Kidney capillary endothelial cell (primary cell): ENCODE results near the gene RBBP7.

ENCODE experiments used
- DNase-seq: peaks from one replicate; pipeline ENCODE4 v3.0.0-alpha.2; 2018; ENCODE audit warnings: low spot score

Gene RBBP7

DNA sequence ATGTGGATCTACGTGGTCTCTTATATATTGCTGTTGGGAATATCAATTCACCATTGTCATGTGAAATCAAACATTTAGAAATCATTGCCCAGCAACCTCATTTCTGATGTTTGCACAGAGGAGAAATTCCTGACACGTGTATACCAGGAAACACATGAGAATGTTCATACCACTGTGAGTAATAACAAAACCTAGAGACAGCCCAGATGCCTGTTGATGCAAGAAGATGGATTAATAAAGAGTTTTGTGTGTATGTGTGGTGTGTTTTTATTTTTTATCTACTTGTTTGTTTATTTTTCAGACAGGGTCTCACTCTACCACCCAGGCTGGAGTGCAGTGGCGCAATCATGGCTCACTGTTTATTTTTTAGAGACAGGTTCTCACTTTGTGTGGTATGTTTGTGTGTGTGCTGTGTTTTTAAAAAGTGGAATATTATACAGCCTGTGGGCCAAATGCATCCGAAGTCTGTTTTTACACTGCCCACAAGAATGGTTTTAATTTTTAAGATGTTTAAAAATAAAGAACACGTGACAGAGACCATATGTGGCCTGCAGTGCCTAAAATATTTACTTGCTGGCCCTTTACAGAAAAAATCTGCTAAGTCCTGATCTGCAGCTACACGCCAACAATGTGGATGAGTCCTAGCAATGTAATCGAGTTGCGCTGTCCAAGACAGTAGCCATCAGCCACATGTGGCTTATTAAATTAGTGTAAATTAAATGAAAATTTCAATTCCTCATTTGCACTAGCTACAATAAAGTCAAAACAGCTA is 44.7 kb downstream of the RBBP7 start:
- DNase-seq = no peak

DNA sequence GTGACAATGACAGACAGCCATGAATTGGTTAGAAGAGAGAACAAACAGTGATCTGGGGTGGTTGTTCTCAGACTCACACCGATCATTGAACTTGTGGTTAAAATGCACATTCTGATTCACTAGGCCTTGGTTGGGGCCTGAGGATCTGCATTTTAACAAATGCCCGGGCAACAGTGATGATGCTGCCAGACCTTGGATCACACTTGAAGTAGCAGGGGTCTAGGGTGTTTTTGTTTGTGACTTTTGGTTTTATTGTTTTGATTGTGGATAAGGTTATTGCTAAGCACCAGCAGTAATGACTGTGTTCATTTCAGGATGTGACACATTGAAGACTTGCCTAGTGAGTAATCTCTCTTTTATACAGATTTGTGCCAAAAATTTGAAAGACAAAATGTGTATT is 47.4 kb downstream of the RBBP7 start:
- peak; percentile 76 for DNase-seq

DNA sequence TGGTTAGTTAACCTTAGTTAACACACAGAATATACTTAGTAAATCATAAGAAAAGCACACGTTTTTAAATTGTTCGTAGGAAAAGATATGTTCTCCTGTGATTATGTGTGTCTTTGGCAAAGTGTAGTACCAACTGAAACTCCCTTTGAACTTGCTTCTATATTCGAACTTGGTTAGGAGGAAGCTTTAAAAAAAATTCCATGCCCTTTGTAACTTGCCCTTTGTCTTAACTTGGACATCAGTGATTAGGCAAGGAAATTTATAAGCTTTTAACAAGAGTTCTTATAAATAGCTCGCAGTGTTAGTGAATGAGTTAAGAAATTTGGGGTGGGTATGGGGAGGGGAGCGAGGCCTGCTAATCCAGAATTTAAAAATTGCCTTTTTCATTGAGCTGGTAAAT is 50.5 kb downstream of the RBBP7 start:
- no peak for DNase-seq

DNA sequence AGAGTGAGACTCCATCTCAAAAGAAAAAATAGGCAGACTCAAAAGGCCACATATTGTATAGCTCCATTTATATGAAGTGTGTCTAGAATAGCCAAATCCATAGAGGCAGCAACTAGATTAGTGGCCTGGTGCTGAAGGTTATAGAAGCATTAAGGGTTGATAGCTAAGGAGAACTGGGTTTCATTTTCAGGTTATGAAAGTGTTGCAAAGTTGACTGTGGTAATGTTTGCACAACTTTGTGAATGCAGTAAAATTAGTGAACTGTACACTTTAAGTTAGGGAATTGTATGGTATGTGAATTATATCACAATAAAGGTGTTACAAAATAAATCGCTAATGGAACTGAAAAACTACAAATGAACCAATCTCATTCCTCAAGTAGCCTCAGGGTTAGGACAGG is 55.6 kb downstream of the RBBP7 start:
- no peak for DNase-seq

DNA sequence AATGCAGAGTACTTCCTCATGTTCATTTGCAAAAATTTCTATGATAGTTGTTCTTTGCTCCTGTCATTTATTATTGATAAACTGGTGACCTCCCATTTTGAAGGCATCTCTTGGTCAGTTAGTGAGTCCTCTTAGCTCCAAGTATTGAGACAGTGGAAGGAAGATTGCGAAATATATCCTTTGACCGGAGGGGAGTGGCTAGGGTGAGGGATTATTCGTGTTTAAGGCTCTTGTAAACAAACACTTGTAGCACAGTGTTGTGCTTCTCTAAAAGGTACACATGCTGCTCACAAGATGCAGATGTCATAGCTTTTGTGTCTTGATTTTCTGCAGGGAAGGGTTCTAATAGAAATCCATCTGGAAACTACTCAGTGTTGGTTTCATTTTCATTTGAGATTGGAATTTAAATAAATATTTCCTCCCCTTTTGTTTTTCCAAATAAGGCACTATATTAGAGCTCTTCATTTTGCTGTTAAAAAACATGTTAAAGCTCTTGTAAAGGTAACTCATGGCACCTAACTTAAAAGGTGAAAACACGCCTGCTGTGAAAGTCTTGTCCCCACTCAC is 62.1 kb downstream of the RBBP7 start:
- no peak for DNase-seq

DNA sequence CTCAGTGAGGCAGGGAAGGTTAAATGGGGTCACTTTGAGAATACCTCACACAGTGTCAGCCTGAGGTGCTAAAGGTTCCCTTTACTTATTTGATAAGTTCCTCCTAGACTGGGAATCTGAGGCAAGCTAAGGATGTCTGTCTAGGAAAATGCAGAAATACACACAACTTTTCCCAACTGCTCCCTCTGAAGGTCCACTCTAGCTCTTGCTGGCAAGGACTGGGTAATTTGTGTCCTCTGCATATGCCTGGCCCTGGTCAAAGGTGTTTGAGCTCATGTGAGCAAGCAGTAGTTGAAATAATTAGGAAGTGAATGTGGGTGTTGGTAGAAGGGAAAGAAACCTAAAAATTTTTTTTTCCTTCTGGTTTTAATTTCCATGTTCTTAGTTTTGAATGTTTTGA is 62.6 kb downstream of the RBBP7 start:
- no peak for DNase-seq

DNA sequence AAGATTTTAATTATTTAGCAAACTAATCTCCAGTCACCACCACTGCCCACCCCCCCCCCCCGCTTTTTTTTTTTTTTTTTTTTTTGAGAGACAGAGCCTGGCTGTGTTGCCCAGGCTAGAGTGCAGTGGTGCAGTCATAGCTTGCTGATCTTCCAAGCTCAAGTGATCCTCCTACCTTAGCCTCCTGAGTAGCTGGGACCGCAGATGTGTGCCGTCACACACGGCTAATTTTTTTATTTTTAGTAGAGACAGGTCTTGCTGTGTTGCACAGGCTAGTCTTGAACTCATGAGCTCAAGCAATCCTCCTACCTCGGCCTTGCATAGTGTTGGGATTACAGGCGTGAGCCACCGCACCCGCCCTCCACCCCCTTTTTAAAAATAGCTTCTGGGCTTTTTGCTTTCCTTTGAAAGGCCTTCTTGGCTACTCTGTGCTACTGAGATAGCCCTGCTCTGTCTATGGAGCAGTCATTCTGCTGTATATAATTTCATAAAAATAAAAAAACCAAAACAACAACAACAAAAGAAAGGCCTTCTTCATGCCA is 65.2 kb downstream of the RBBP7 start:
- DNase-seq = no peak

DNA sequence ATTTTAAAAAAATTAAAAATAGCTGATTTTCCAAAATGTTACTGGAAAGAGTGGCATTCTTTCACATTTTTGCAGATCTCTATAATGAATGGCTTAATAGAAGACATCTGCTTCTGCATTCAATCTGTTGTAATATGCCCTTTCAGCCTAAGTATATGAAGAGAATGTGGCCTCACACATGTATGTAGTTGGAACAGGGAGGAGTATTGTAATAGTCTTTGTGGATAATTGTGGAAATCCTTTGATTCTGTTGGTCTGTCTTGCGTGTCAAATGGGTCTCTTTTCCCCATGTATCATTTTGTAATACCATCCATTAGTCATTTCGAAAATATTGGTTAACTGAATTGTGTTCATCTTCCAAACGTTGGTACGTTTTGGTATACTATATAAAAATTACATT is 72.3 kb downstream of the RBBP7 start:
- DNase-seq = no peak

DNA sequence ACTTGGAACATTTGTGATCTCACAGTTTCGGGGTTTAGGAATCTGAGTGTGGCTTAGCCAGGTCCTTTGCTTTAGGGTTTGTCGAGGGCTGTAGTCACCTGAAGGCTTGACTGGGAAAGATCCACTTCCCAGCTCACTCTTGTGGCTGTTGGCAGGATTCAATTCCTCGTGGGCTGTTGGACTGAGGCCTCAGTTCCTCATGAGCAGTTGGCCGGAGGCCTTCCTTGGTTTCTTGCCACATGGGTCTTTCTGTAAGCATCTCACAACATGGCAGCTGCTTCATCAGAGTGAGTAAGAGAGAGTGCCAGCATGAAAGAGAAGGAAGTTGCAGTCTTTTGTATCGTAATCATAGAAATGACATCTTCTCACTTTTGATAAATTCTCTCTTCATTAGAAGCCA is 72.8 kb downstream of the RBBP7 start:
- no peak for DNase-seq

DNA sequence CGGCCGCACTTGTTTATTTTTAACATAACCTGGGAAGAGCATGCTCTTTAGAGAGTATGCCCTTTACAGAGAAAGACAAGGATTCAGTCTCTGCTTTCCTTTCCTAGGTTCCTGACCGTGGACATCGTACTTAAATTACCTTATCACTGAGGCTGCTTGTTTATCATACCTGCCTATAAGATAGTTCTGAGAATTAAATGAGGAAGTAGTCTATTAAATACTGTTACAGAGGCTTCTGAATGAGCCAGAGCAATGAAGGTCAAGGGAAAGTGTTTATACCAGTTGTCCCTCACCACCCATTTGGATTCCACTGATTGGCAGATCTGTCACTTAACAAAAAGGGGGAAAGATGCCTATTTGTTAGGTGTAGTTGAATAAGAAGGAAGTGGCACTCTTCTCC is 73.9 kb downstream of the RBBP7 start:
- DNase-seq = no peak
